CD4-positive, alpha-beta memory T cell (primary cell): ENCODE data around the gene CAV3. TPM values are rescaled to one million over a fixed set of nuclear protein-coding genes. Genes with fewer than 3 reads are reported as not detected.

ENCODE experiments used
- CTCF ChIA-PET: fragments of 350-600 bp; sonication (Branson Sonifier 250); formaldehyde crosslinking; loops from one replicate; lab custom pipeline; 2021; ENCODE audit warnings: inconsistent platforms; ENCODE audit not compliant: partially characterized antibody; lab: Charles Lee
- POLR2A ChIA-PET: fragments of 350-600 bp; sonication (Branson Sonifier 250); formaldehyde crosslinking; loops from one replicate; lab custom pipeline; 2021; ENCODE audit not compliant: partially characterized antibody; lab: Charles Lee
- DNase-seq, 5 donors: peaks; one replicate each; pipeline versions ENCODE4 v3.0.0 to v3.0.0-alpha.2; 2020 to 2022; ENCODE audit warnings: mixed read lengths in 1 of 5
- H3K27ac ChIP-seq: one replicate; pipeline ENCODE4 v1.7.0; 2013; ENCODE audit warnings: low read depth, low read length
- H3K27me3 ChIP-seq: 2 replicates; pipeline ENCODE4 v1.7.0; 2013; ENCODE audit warnings: mild to moderate bottlenecking, low read length, moderate library complexity; ENCODE audit not compliant: insufficient read depth
- H3K36me3 ChIP-seq: 2 replicates; pipeline ENCODE4 v1.7.0; 2013; ENCODE audit warnings: mild to moderate bottlenecking, low read length, moderate library complexity; ENCODE audit not compliant: insufficient read depth
- H3K4me1 ChIP-seq: 2 replicates; pipeline ENCODE4 v1.7.0; 2013; ENCODE audit warnings: mild to moderate bottlenecking, low read length, moderate library complexity; ENCODE audit not compliant: insufficient read depth
- H3K4me3 ChIP-seq, 2 donors: one replicate each; pipeline ENCODE4 v1.7.0; 2013; ENCODE audit warnings: low read length in 2 of 2, mild to moderate bottlenecking in 1 of 2
- H3K9me3 ChIP-seq, 2 donors: one replicate each; pipeline ENCODE4 v1.7.0; 2013; ENCODE audit warnings: low read length in 2 of 2, control low read depth in 1 of 2; ENCODE audit not compliant: control insufficient read depth in 1 of 2
- H3K27ac Mint-ChIP-seq, 7 donors: one replicate each; pipeline ENCODE4 v1.8.0; 2020 to 2021; ENCODE audit warnings: mixed read lengths in 7 of 7, mild to moderate bottlenecking in 6 of 7, inconsistent platforms in 3 of 7, moderate library complexity in 3 of 7
- H3K27me3 Mint-ChIP-seq, 2 donors: one replicate each; pipeline ENCODE4 v1.8.0; 2020 to 2021; ENCODE audit warnings: mixed read lengths in 2 of 2
- H3K36me3 Mint-ChIP-seq, 2 donors: one replicate each; pipeline ENCODE4 v1.8.0; 2020 to 2021; ENCODE audit warnings: mixed read lengths in 2 of 2, inconsistent platforms in 1 of 2, mild to moderate bottlenecking in 1 of 2
- H3K4me1 Mint-ChIP-seq, 4 donors: one replicate each; pipeline ENCODE4 v1.8.0; 2020 to 2021; ENCODE audit warnings: mixed read lengths in 4 of 4, mild to moderate bottlenecking in 1 of 4
- H3K4me3 Mint-ChIP-seq, 8 donors: one replicate each; pipeline ENCODE4 v1.8.0; 2020 to 2021; ENCODE audit warnings: mixed read lengths in 8 of 8, mild to moderate bottlenecking in 7 of 8, moderate library complexity in 6 of 8, inconsistent platforms in 3 of 8
- H3K9me3 Mint-ChIP-seq, 8 donors: one replicate each; pipeline ENCODE4 v1.8.0; 2020 to 2021; ENCODE audit warnings: mixed read lengths in 8 of 8, mild to moderate bottlenecking in 5 of 8, inconsistent platforms in 3 of 8, moderate library complexity in 1 of 8
- intact Hi-C: fragments of 100-400 bp; cut with micrococcal nuclease; formaldehyde crosslinking; loops from one replicate; pipeline ENCODE4 v1.15.1; 2023
- polyA plus RNA-seq, 2 donors: library from polyadenylated mRNA; unstranded; fragments of 300-500 nt; fragmentation: Illumina TruSeq; gene quantifications; one replicate each; pipeline ENCODE4 v1.2.3, GENCODE V29; 2021
- total RNA-seq, 2 experiments: library from RNA; stranded (reverse); gene quantifications; one replicate each; pipeline ENCODE4 v1.2.3, GENCODE V29; 2021

Gene CAV3
- total and polyA plus RNA-seq, 4 experiments from 2014 or later = not detected

- Mint-ChIP-seq H3K27me3 (peaks cover 6 to 13% of the 10 kb centered on the region in 2 donors), H3K4me3 (no peak overlapping the region), H3K36me3 (no peaks in the 10 kb centered on the region), H3K4me1 (no peaks in the 10 kb centered on the region), H3K9me3 (peaks cover 0 to 4% (median 0%) of the 10 kb centered on the region in 8 donors), H3K27ac (no peak overlapping the region)
- no peak overlapping the region for H3K27ac ChIP-seq
- ChIA-PET CTCF (interaction anchor here (1.4 kb wide), 1 partner anchor 9 kb away, joined by 5 read pairs; the partner anchor contains the start of gene OXTR), POLR2A (no interaction called here)
- no peak overlapping the region for H3K4me3 ChIP-seq
- H3K27me3 ChIP-seq = no peaks in the 10 kb centered on the region
- no peaks in the 10 kb centered on the region for H3K4me1 ChIP-seq
- intact Hi-C loops = no loop called here
- no peaks in the 10 kb centered on the region for H3K9me3 ChIP-seq
- DNase-seq = no peak
- H3K36me3 ChIP-seq = no peaks in the 10 kb centered on the region
Observed at GRCh38 chr3:8778475-8778874, 44.9 kb downstream of the CAV3 start.

GRCh38 chr3:8780279-8780678 is 46.7 kb downstream of the CAV3 start:
- H3K36me3 ChIP-seq = no peaks in the 10 kb centered on the region
- no peak for DNase-seq
- H3K4me1 ChIP-seq = no peaks in the 10 kb centered on the region
- Mint-ChIP-seq H3K9me3 (peaks cover 0 to 4% (median 0%) of the 10 kb centered on the region in 8 donors), H3K4me1 (no peaks in the 10 kb centered on the region), H3K36me3 (no peaks in the 10 kb centered on the region), H3K27me3 (peaks cover 6 to 11% of the 10 kb centered on the region in 2 donors), H3K27ac (no peak overlapping the region), H3K4me3 (no peak overlapping the region)
- H3K9me3 ChIP-seq = no peaks in the 10 kb centered on the region
- H3K27me3 ChIP-seq = no peaks in the 10 kb centered on the region
- H3K4me3 ChIP-seq = no peak overlapping the region
- intact Hi-C loops = no loop called here
- ChIA-PET CTCF (interaction anchor here (1.1 kb wide), 1 partner anchor 11 kb away, joined by 4 read pairs; the partner anchor contains the start of gene OXTR), POLR2A (no interaction called here)
- H3K27ac ChIP-seq = no peak overlapping the region

- no peaks in the 10 kb centered on the region for H3K4me1 Mint-ChIP-seq
- H3K27me3 Mint-ChIP-seq = no peaks in the 10 kb centered on the region
- intact Hi-C loops = no loop called here
- CTCF ChIA-PET = interaction anchor here (1.6 kb wide), 1 partner anchor 15 kb away, joined by 8 read pairs; the partner anchor contains the start of gene OXTR
- Histone ChIP-seq H3K36me3 (no peaks in the 10 kb centered on the region), H3K4me1 (no peaks in the 10 kb centered on the region), H3K4me3 (no peak overlapping the region), H3K27me3 (no peaks in the 10 kb centered on the region), H3K9me3 (no peaks in the 10 kb centered on the region), H3K27ac (no peak overlapping the region)
- no peak overlapping the region for H3K4me3 Mint-ChIP-seq
- H3K27ac Mint-ChIP-seq = no peak overlapping the region
- H3K36me3 Mint-ChIP-seq = no peaks in the 10 kb centered on the region
- DNase-seq = no peak
- H3K9me3 Mint-ChIP-seq = peaks cover 0 to 21% (median 10%) of the 10 kb centered on the region in 8 donors
- POLR2A ChIA-PET = no interaction called here
Observed at GRCh38 chr3:8784676-8785435, 51.3 kb downstream of the CAV3 start.

GRCh38 chr3:8790529-8790928 is 56.9 kb downstream of the CAV3 start:
- no peak for DNase-seq
- ChIA-PET CTCF (no interaction called here), POLR2A (no interaction called here)
- Mint-ChIP-seq H3K27me3 (no peaks in the 10 kb centered on the region), H3K27ac (no peak overlapping the region), H3K4me1 (no peaks in the 10 kb centered on the region), H3K4me3 (no peak overlapping the region), H3K9me3 (peaks cover 0 to 29% (median 16%) of the 10 kb centered on the region in 8 donors), H3K36me3 (no peaks in the 10 kb centered on the region)
- Histone ChIP-seq H3K4me3 (no peak overlapping the region), H3K27ac (no peak overlapping the region), H3K36me3 (no peaks in the 10 kb centered on the region), H3K4me1 (no peaks in the 10 kb centered on the region), H3K27me3 (no peaks in the 10 kb centered on the region), H3K9me3 (no peaks in the 10 kb centered on the region)
- intact Hi-C loops = no loop called here

- no peaks in the 10 kb centered on the region for H3K27me3 ChIP-seq
- POLR2A ChIA-PET = no interaction called here
- CTCF ChIA-PET = no interaction called here
- no peak overlapping the region for H3K4me3 ChIP-seq
- Mint-ChIP-seq H3K4me1 (no peaks in the 10 kb centered on the region), H3K27me3 (peaks cover 0 to under 1% of the 10 kb centered on the region in 2 donors), H3K36me3 (no peaks in the 10 kb centered on the region), H3K9me3 (peaks cover 0 to 22% (median 16%) of the 10 kb centered on the region in 8 donors), H3K4me3 (no peak overlapping the region), H3K27ac (no peak overlapping the region)
- no peaks in the 10 kb centered on the region for H3K4me1 ChIP-seq
- H3K27ac ChIP-seq = no peak overlapping the region
- no peak for DNase-seq
- H3K9me3 ChIP-seq = no peaks in the 10 kb centered on the region
- intact Hi-C loops = no loop called here
- no peaks in the 10 kb centered on the region for H3K36me3 ChIP-seq
Observed at GRCh38 chr3:8793242-8793641, 59.6 kb downstream of the CAV3 start.

GRCh38 chr3:8794247-8794646 is 60.6 kb downstream of the CAV3 start:
- Mint-ChIP-seq H3K4me3 (no peak overlapping the region), H3K4me1 (no peaks in the 10 kb centered on the region), H3K36me3 (no peaks in the 10 kb centered on the region), H3K27me3 (peaks cover 0 to 3% of the 10 kb centered on the region in 2 donors), H3K27ac (peak overlapping the region in 1 of 7 donors; percentile 68), H3K9me3 (peaks cover 0 to 20% (median 12%) of the 10 kb centered on the region in 8 donors)
- H3K27ac ChIP-seq = no peak overlapping the region
- H3K36me3 ChIP-seq = no peaks in the 10 kb centered on the region
- H3K9me3 ChIP-seq = no peaks in the 10 kb centered on the region
- POLR2A ChIA-PET = no interaction called here
- DNase-seq = no peak
- H3K4me3 ChIP-seq = no peak overlapping the region
- H3K4me1 ChIP-seq = no peaks in the 10 kb centered on the region
- intact Hi-C loops = no loop called here
- CTCF ChIA-PET = no interaction called here
- H3K27me3 ChIP-seq = no peaks in the 10 kb centered on the region
